Muscle layer of duodenum (tissue), 2 donors: Measurements from ENCODE around the gene SMIM24.
"Not testable (repeated sequence)": the region's sequence is repeated elsewhere in the genome, so short reads cannot be mapped to it uniquely, and the experiment has no call there.

Source experiments
- H3K27ac ChIP-seq: one replicate; pipeline ENCODE4 v1.7.0; 2013; ENCODE audit warnings: mild to moderate bottlenecking, low read length
- H3K27me3 ChIP-seq: one replicate; pipeline ENCODE4 v1.7.0; 2013; ENCODE audit warnings: low read depth, mild to moderate bottlenecking, control low read depth, low read length
- H3K36me3 ChIP-seq, 2 donors: one replicate each; pipeline ENCODE4 v1.7.0; 2013; ENCODE audit warnings: low read length in 2 of 2, control low read depth in 1 of 2, mild to moderate bottlenecking in 1 of 2; ENCODE audit not compliant: insufficient read depth in 2 of 2, control insufficient read depth in 1 of 2
- H3K4me1 ChIP-seq, 2 donors: one replicate each; pipeline ENCODE4 v1.7.0; 2013; ENCODE audit warnings: low read length in 2 of 2, mild to moderate bottlenecking in 2 of 2, control low read depth in 1 of 2, moderate library complexity in 1 of 2; ENCODE audit not compliant: insufficient read depth in 2 of 2, control insufficient read depth in 1 of 2
- H3K4me3 ChIP-seq, 2 donors: one replicate each; pipeline ENCODE4 v1.7.0; 2013; ENCODE audit warnings: low read length in 2 of 2, low read depth in 1 of 2, mild to moderate bottlenecking in 1 of 2
- H3K9me3 ChIP-seq, 2 donors: one replicate each; pipeline ENCODE4 v1.7.0; 2013; ENCODE audit warnings: low read length in 2 of 2, control low read depth in 1 of 2, mild to moderate bottlenecking in 1 of 2; ENCODE audit not compliant: control insufficient read depth in 1 of 2
- donor health status: healthy.

SMIM24 gene

GRCh38 chr19:3433805-3434540, 46.4 kb downstream of the SMIM24 start:
- H3K27ac ChIP-seq, result peak overlapping the region; percentile 85
- H3K4me1 ChIP-seq, result peaks cover 9 to 32% of the 10 kb centered on the region in 2 donors
- H3K4me3 ChIP-seq, result peak overlapping the region in 1 of 2 donors; percentile 51

GRCh38 chr19:3433313-3433712, 47.0 kb downstream of the SMIM24 start:
- no peak overlapping the region for H3K4me3 ChIP-seq
- no peaks in the 10 kb centered on the region for H3K27me3 ChIP-seq
- H3K4me1 ChIP-seq, result peaks cover 9 to 35% of the 10 kb centered on the region in 2 donors
- H3K27ac ChIP-seq, result peak overlapping the region; percentile 85
- peaks cover 10 to 35% of the 10 kb centered on the region in 2 donors for H3K36me3 ChIP-seq
- H3K9me3 ChIP-seq, result no peaks in the 10 kb centered on the region

More at GRCh38 chr19:3433805-3434540, 46.4 kb downstream of the SMIM24 start:
- H3K27me3 ChIP-seq, result no peaks in the 10 kb centered on the region
- H3K36me3 ChIP-seq, result peaks cover 14 to 40% of the 10 kb centered on the region in 2 donors
- H3K9me3 ChIP-seq, result no peaks in the 10 kb centered on the region

GRCh38 chr19:3431760-3432397, 48.4 kb downstream of the SMIM24 start:
- peaks cover 9 to 37% of the 10 kb centered on the region in 2 donors for H3K4me1 ChIP-seq

GRCh38 chr19:3430366-3430680, 50.0 kb downstream of the SMIM24 start:
- H3K27me3 ChIP-seq, H3K27ac ChIP-seq, H3K9me3 ChIP-seq, H3K4me3 ChIP-seq: not testable (repeated sequence)
- Histone ChIP-seq H3K36me3 (peaks cover 10 to 30% of the 10 kb centered on the region in 2 donors), H3K4me1 (peaks cover 7 to 36% of the 10 kb centered on the region in 2 donors)

More at GRCh38 chr19:3431760-3432397, 48.4 kb downstream of the SMIM24 start:
- Histone ChIP-seq H3K27ac (no peak overlapping the region), H3K36me3 (peaks cover 10 to 28% of the 10 kb centered on the region in 2 donors), H3K27me3 (no peaks in the 10 kb centered on the region), H3K4me3 (no peak overlapping the region), H3K9me3 (no peaks in the 10 kb centered on the region)

- Histone ChIP-seq H3K4me3 (no peak overlapping the region), H3K4me1 (peaks cover 0 to 34% of the 10 kb centered on the region in 2 donors), H3K36me3 (peaks cover 6 to 16% of the 10 kb centered on the region in 2 donors), H3K27me3 (no peaks in the 10 kb centered on the region), H3K27ac (no peak overlapping the region), H3K9me3 (no peaks in the 10 kb centered on the region)
Measured at GRCh38 chr19:3426433-3426832, 53.9 kb downstream of the SMIM24 start.
